GM06990 (cell line): ENCODE data around the gene MROH2A.

ENCODE experiments used
- DNase-seq: peaks from one replicate; pipeline ENCODE4 v3.0.0-alpha.2; 2011; ENCODE audit not compliant: insufficient read length; ENCODE audit errors: extremely low read depth
- H3K27me3 ChIP-seq: replicated peaks from 2 replicates; pipeline ENCODE4 v1.6.0; 2011; ENCODE audit warnings: low read length; ENCODE audit not compliant: control insufficient read depth, insufficient read depth
- H3K36me3 ChIP-seq: 2 replicates; pipeline ENCODE4 v1.5.1; 2011; ENCODE audit warnings: low read length; ENCODE audit not compliant: control insufficient read depth, insufficient read depth
- H3K4me3 ChIP-seq: replicated peaks from 2 replicates; pipeline ENCODE4 v1.5.1; 2011; ENCODE audit warnings: low read depth, mild to moderate bottlenecking, control low read depth, low read length
- CTCF ChIP-seq: IDR thresholded peaks from 2 replicates; pipeline ENCODE4 v1.5.1; 2011; ENCODE audit warnings: low read length, control low read depth, mild to moderate bottlenecking, inconsistent platforms; ENCODE audit not compliant: insufficient read depth, poor library complexity, severe bottlenecking

The MROH2A gene

DNA sequence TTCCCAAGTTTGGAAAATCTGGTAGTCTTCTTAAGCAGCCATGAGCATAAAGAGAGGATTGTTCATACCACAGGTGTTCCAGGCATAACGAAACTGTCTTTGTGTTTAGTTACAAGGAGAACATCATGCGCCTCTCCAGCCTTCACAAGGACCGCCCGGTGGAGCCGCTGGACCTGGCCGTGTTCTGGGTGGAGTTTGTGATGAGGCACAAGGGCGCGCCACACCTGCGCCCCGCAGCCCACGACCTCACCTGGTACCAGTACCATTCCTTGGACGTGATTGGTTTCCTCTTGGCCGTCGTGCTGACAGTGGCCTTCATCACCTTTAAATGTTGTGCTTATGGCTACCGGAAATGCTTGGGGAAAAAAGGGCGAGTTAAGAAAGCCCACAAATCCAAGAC, 6.0 kb upstream of the MROH2A start:
- Histone ChIP-seq H3K27me3 (no peaks in the 10 kb centered on the region), H3K4me3 (no peak overlapping the region), H3K36me3 (no peaks in the 10 kb centered on the region)
- TF ChIP-seq CTCF, result no peak
- DNase-seq, result no peak

GRCh38 chr2:233772583-233772982, 5.5 kb upstream of the MROH2A start:
- Histone ChIP-seq H3K4me3 (no peak overlapping the region), H3K27me3 (no peaks in the 10 kb centered on the region), H3K36me3 (no peaks in the 10 kb centered on the region)
- no peak for DNase-seq
- no peak for TF ChIP-seq CTCF

- TF ChIP-seq CTCF, result no peak
- no peak overlapping the region for H3K4me3 ChIP-seq
- no peaks in the 10 kb centered on the region for H3K27me3 ChIP-seq
- no peak for DNase-seq
- no peaks in the 10 kb centered on the region for H3K36me3 ChIP-seq
These were observed 4.3 kb upstream of the MROH2A start for GRCh38 chr2:233773854-233774253.

- Histone ChIP-seq H3K27me3 (no peaks in the 10 kb centered on the region), H3K4me3 (no peak overlapping the region), H3K36me3 (no peaks in the 10 kb centered on the region)
- no peak for DNase-seq
- no peak for TF ChIP-seq CTCF
These were observed 2.7 kb upstream of the MROH2A start for GRCh38 chr2:233775414-233775813.

- no peaks in the 10 kb centered on the region for H3K36me3 ChIP-seq
- H3K27me3 ChIP-seq, result no peaks in the 10 kb centered on the region
- DNase-seq, result no peak
- no peak overlapping the region for H3K4me3 ChIP-seq
- no peak for TF ChIP-seq CTCF
These were observed 1.6 kb downstream of the MROH2A start for GRCh38 chr2:233779722-233780121.

GRCh38 chr2:233780771-233781170, 2.6 kb downstream of the MROH2A start:
- no peak for TF ChIP-seq CTCF
- Histone ChIP-seq H3K36me3 (no peaks in the 10 kb centered on the region), H3K27me3 (no peaks in the 10 kb centered on the region), H3K4me3 (no peak overlapping the region)
- DNase-seq, result no peak
